Adrenal gland (tissue), 5 donors: ENCODE results near the gene PTPN18.

Experiments
- CTCF ChIP-seq, 6 experiments: fragments of 450-650 bp in 4 of 6; fragments of 200-600 bp in 2 of 6; sonication (generic) in 1 of 6; IDR thresholded peaks; 1 replicate in 5 of 6; 2 replicates in 1 of 6; pipeline versions ENCODE4 v1.5.1 to v1.8.0; 2016 to 2021; ENCODE audit warnings: antibody characterized with exemption in 6 of 6, mild to moderate bottlenecking in 2 of 6, moderate library complexity in 1 of 6
- POLR2A ChIP-seq, 2 donors: fragments of 450-650 bp; IDR thresholded peaks; one replicate each; pipeline ENCODE4 v1.6.1; 2017; ENCODE audit warnings: antibody characterized with exemption in 2 of 2, mild to moderate bottlenecking in 2 of 2, moderate library complexity in 1 of 2
- donor health status: DM: no; HTN: no; CAD: no.

GRCh38 chr2:130368786-130369185, 12.9 kb downstream of the PTPN18 start:
- TF ChIP-seq CTCF (IDR thresholded peaks at IDR 0.05) (no peak), POLR2A (IDR thresholded peaks at IDR 0.05) (no peak)
